IPS DF 4.7 (cell line): ENCODE data around the gene SCGB1D1.
A peak's percentile ranks its signal among the peaks of the same experiment; 100 is the strongest.
"Not testable (repeated sequence)": the region's sequence is repeated elsewhere in the genome, so short reads cannot be mapped to it uniquely, and the experiment has no call there.

Source experiments
- DNase-seq: peaks from one replicate; pipeline ENCODE4 v3.0.0-alpha.2; 2013; ENCODE audit warnings: low spot score; ENCODE audit errors: extremely low read depth

Gene SCGB1D1

GRCh38 chr11:62166371-62166770, 23.6 kb upstream of the SCGB1D1 start:
- no peak for DNase-seq

- no peak for DNase-seq
Observed at GRCh38 chr11:62169448-62169847, 20.6 kb upstream of the SCGB1D1 start.

- DNase-seq = no peak
Observed at GRCh38 chr11:62169935-62170334, 20.1 kb upstream of the SCGB1D1 start.

GRCh38 chr11:62171261-62171723, 18.7 kb upstream of the SCGB1D1 start:
- DNase-seq = peak; percentile 85

- no peak for DNase-seq
Observed at GRCh38 chr11:62172294-62172693, 17.7 kb upstream of the SCGB1D1 start.

GRCh38 chr11:62176766-62177165, 13.2 kb upstream of the SCGB1D1 start:
- DNase-seq = no peak

GRCh38 chr11:62179995-62180394, 10.0 kb upstream of the SCGB1D1 start:
- no peak for DNase-seq

- no peak for DNase-seq
Observed at GRCh38 chr11:62181097-62181496, 8.9 kb upstream of the SCGB1D1 start.

- DNase-seq = no peak
Observed at GRCh38 chr11:62182147-62182891, 7.7 kb upstream of the SCGB1D1 start.

GRCh38 chr11:62186195-62186594, 3.8 kb upstream of the SCGB1D1 start:
- no peak for DNase-seq

GRCh38 chr11:62193952-62194351, 3.9 kb downstream of the SCGB1D1 start:
- DNase-seq = no peak

GRCh38 chr11:62195010-62195409, 5.0 kb downstream of the SCGB1D1 start:
- DNase-seq = not testable (repeated sequence)

- no peak for DNase-seq
Observed at GRCh38 chr11:62195945-62196344, 5.9 kb downstream of the SCGB1D1 start.

- not testable (repeated sequence) for DNase-seq
Observed at GRCh38 chr11:62197400-62197799, 7.4 kb downstream of the SCGB1D1 start.

- no peak for DNase-seq
Observed at GRCh38 chr11:62201376-62201775, 11.4 kb downstream of the SCGB1D1 start.

GRCh38 chr11:62202910-62203309, 12.9 kb downstream of the SCGB1D1 start:
- DNase-seq = no peak

GRCh38 chr11:62204430-62204829, 14.4 kb downstream of the SCGB1D1 start:
- DNase-seq = no peak

GRCh38 chr11:62205441-62205840, 15.4 kb downstream of the SCGB1D1 start:
- DNase-seq = no peak

- not testable (repeated sequence) for DNase-seq
Observed at GRCh38 chr11:62206276-62207066, 16.5 kb downstream of the SCGB1D1 start.

GRCh38 chr11:62208785-62209144, 18.7 kb downstream of the SCGB1D1 start:
- DNase-seq = no peak

- no peak for DNase-seq
Observed at GRCh38 chr11:62217191-62217748, 27.3 kb downstream of the SCGB1D1 start.

GRCh38 chr11:62221498-62221897, 31.5 kb downstream of the SCGB1D1 start:
- no peak for DNase-seq
